GM18517 (cell line): Measurements from ENCODE around the gene GLRX.
A peak's percentile ranks its signal among the peaks of the same experiment; 100 is the strongest.

Experiments used
- ATAC-seq: cut with Tn5 transposase; IDR thresholded peaks from one replicate; pipeline ENCODE4 v1.9.1; 2021; ENCODE audit warnings: mild to moderate bottlenecking, moderate library complexity; ENCODE audit not compliant: unreplicated experiment

The GLRX gene, protein sequence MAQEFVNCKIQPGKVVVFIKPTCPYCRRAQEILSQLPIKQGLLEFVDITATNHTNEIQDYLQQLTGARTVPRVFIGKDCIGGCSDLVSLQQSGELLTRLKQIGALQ

DNA sequence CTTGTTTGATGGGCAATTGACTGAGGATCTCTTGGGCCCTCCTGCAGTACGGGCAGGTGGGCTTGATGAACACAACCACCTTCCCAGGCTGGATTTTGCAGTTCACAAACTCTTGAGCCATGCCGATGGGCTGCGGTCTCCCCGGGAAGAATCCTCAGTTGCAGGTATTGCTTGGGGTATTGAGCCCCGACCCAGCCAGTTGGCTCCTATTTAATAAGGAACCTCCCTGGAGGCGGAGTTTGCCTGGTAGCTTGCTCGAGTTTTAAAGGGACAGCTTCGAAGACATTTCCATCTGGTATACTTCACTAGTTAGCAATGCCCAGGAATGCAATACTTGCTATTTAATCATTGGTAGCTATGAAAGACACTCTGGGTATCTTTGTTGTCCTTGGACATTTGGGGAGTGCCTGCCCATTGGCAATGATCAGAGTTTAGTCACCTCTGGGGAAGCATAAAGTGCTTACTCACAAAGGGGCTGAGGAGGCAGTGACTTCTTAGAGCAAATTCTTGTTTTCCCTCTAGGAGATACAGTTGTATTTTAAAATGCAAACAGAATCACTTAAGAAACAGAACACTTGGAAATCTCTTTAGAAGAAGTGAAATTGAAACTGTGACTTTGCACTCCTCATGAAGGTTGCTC, at the start of gene GLRX:
GLRX (minus strand) TSS at position 185 of the 640 bp plus-strand sequence; CDS start at position 121, 64 bp downstream.
- ATAC-seq: peak; percentile 51

DNA sequence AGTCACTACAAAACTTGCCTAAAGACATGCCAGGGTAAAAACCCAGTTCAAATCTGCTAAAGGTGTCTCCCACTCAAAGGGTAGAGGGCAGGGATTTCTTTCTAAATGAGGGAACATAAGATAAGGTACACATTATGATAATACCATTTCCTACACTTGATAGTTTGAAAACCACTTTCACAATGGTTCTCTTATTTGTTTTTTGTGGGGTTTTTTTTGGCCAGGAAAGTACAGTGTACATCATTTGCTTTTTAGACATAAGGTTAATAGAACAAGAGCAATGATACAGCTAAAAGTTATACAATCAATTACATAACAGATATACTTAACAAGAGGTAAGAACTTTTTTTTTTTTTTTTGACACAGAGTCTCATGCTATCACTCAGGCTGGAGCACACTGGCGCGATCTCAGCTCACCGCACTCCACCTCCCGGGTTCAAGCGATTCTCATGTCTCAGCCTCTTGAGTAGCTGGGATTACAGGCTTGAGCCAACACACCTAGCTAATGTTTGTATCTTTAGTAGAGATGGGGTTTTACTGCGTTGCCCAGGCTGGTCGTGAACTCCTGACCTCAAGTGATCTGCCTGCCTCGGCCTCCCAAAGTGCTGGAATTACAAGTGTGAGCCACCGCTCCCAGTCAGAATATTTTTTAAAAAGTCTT, 48.8 kb upstream of the GLRX start:
- no peak for ATAC-seq

DNA sequence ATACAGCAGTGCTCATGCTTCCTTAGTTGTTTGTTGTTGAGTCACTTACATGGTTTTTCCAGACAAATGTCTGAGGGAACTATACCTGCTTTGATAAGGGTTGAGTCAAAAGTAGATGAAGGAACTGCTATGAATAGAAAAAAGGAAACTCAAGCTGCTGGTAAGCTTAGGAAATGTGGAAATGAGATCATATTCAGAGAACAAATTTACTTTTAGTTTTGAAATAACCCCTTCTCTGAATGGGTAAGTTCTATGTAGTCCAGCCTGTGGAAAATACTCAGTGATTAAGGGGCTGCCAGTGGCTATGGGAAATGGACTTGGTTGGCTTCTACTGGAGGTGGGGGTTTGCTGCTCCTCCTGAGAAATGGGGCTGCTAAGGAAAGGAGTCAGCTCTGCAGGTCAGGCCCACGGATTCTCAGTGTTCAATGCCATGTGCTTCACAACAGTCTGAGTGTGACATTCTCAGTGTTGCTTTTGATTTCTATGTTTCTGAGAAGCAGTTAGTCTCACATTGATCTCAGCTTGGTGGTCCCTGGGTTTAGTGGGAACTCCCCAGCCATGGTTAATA, 47.7 kb upstream of the GLRX start:
- ATAC-seq: peak; percentile 53

DNA sequence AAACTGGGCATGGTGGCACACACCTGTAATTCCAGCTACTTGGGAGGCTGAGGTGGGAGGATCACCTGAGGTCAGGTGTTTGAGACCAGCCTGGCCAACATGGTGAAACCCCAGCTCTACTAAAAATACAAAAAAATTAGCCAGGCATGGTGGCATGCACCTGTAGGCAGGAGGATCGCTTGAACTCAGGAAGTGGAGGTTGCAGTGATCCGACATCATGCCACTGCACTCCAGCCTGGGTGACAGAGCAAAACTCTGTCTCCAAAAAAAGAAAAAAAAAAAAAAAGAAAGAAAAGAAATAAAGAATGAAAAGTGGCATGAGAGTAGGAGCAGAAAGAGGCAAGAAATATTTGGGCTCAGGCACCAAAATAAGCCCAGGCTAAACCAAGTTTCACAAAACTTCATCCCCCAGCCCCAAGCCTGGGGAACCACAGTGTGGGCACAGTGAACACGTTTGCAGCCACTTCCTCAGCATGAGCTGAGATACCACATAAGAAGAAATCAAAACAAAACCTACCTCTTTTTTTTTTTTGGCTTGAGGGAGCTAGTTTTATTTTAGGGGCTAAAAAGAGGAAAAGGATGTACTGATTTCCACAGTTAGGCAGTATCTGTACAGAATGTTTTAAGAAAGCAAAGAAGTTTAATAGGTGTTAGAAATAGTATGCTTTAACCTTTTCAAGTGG, 46.8 kb upstream of the GLRX start:
- peak; percentile 55 for ATAC-seq

DNA sequence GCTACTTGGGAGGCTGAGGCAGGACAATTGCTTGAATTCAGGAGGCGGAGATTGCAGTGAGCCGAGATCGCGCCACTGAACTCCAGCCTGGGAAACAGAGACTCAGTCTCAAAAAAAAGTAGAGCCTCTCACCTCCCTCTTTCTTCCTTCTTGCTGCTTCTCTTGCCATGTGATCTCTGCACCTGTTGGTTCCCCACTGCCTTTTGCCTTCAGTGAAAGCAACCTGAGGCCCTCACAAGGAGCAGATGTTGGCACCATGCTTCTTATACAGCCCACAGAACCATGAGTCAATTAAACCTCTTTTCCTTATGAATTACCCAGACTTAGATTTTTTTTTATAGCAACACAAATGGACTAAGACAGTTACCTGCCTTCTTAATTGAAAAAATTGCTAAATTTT, 45.6 kb upstream of the GLRX start:
- ATAC-seq: no peak

DNA sequence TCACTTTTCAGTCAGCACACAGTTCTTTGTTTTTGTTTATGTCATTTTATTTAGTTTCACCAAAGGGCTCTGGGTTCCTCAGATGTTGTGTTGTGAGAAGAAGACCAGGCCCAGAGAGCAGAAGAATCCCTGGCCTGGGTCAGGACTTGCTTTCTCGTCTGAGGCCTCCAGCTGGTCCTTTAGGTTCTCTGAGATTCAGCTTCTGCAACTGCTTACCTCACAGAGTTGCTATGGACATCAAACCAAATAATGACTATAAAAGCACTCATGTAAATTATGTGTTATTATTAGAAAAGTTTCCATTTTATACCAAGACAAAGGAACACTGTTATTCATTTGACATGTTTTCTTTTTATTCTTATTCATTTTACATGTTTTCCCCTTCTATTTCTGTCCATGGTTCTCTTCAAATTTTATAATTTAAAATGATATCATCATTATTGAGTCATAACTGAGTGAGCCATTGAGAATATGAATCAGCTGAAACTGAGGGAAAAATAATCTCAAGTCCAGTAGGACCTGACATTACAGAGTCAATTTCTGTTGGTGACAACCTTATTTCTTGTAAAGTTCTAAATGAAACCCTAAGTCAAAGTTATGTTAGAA, 44.0 kb upstream of the GLRX start:
- ATAC-seq: no peak

DNA sequence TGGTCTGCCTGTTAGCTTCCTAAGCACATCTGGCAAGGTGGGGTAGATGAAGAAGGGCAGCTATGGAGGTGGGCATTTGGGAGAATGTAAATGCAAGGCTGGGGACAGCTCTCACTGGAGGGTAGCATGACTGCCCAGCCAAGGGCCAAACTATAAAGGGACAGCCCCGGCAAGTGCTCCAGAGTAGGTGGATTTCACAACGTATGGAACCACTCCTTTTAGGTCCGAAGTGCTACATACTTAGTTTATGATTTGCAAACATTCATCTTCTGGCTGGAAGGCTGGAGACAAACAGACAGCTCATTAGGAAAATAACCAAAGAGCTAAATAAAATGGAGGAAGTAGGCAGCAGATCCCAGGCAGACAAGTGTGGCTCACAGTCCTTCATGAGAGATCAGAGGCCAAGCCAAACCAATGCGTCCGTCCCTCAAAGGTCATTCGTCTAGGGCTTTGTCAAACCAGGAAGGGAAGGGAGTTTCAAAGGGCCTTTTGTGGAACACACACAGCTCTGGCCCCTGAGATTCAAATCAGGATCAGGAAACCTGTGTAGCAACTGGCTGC, 42.5 kb upstream of the GLRX start:
- no peak for ATAC-seq

DNA sequence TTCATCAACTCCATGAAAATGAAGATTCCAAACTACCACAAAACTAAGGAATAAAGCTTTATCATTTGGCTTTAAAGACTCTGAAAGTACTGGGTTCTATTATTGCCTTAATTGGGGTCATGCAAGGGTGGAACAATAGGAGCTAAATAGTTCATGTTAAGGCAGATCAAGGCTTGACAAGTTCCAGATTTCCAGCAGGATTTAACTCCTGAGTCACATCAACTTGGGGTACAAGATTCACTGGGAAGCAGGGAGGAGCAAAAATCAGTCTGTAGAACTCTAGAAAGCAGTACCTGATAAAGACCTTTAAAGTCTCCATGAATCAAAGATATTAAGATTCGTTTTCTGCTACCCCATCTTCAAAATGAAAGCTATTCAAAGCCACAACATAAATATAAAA, 41.9 kb upstream of the GLRX start:
- ATAC-seq: no peak

DNA sequence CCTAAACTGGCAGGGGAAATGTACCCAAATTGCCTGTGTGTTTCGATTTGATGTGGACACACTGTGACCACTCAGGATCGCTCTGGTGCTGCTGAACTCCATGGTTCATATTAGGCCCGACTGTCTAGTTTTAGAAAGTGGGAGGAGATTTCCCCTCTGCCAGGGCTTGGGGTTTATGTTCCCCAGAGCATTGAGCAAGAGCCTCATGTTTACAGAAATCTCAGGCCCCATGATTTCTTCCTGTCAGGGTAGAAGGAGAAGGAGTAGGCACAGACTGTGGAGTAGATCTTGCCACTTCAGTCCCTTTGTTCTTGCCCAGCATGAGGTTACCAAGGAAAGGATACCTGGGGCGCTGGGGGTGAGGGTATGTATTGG, 40.8 kb upstream of the GLRX start:
- ATAC-seq: no peak

DNA sequence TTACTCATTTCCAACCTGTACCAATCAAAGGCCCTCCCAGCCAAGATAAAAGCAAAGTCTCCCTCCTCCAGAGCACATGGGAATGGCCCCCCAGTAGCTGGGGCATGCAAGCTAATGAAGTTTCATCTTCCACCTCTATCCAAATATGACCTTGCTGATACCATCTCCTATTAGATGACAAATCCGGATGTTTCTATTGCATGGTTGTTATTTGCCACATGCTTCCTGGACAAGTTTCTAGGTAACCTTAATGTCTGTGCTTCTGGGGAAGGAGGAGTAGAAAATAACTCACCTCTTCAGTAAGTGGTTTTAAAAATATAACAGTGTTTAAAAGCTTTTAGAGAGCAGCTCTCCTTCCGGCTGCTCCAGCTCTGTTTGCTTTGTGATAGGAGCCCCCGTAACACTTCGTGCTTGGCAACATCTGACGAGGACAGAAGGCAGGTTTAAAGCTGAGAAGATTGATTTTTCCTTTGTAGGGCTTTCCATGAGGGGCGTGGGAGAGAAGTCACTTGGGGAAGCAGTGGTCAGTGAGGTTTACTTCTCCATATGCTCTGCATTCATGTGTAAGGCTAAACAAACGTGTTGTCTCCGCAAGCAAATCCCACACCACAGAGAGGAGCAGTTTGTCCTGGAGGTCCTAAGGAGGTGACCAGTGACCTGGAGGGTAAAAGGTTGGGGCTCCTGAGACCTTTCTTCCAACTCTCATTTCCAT, 40.3 kb upstream of the GLRX start:
- ATAC-seq: no peak

DNA sequence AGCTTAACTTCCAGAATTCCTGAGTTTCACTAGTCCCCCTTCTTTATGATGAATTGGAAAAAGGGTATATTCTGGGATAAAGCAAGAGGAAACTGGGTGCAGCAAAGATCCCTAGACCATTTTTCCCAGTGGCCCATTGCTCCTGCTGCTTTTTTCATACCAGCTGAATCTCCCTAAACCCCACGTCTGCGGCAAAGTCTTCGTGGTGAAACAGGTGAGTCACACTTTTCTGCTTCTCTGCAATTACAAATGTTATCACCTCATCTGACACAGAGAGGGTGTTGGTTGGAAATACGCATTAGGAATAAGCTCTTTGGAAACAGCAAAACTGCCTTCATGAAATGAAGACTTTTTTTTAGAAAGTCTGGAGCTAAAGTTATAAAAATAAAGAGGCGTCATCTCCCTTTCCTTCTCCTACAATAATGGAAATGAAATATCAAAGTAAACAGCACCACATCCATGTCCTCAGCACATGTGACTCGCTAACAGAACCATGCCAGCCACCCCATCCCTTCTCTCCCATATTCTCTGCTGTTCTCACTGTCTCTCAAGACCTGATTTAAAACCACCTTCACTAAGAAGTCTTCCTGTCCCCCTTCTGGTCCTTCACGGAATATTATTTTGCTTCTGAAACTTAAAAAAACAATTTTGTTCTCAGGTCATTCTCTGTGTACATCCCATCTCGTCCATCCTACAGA, 39.5 kb upstream of the GLRX start:
- ATAC-seq: no peak

DNA sequence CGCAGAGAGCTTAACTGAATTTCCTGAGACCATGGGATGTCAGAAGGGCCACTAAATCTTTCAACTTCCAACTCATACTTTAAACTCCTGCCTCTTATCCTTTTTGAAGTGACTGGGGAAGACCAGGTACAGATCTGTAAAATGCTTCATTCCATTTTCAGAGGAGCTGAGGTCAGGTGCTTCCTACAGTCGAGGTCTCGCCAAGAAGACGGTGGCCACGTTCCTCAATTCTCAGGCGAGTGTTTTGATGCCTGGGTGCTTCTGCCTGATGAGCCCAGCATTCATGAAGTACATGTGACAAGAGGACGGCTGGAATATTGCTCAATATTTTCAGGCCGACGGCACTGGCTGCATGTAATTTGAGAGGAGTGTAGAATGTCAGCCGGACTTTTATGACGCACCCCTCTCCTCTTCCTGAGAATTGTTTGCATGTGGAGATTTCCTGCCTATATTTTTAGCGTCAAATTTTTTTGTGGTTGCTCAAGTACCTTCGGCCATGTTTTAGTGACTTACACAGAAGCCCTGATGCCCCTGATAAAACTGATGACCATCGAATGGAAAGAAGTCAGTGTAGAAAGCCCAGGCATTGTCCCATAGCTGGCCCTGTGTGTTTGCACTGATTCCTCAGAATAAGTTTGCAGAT, 38.8 kb upstream of the GLRX start:
- ATAC-seq: no peak

DNA sequence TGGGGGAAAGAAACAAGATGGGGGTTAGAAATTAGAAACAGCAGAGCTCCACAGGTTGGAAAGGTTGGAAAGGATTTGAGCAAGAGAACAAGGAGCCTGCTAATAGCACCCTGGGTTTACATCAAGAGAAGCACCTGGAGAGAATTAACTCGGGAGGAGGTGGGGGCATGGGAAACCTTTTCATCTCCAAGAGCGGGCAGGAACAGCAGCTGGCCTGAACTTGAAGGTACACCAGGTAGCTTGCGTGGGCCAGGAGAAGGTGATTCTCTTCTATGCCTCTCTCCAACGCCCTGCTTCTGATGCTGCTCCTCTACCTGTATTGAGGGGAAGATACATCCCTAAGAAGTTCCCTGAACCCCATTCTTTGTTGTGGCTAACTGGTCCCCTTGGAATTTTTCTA, 37.1 kb upstream of the GLRX start:
- ATAC-seq: no peak

DNA sequence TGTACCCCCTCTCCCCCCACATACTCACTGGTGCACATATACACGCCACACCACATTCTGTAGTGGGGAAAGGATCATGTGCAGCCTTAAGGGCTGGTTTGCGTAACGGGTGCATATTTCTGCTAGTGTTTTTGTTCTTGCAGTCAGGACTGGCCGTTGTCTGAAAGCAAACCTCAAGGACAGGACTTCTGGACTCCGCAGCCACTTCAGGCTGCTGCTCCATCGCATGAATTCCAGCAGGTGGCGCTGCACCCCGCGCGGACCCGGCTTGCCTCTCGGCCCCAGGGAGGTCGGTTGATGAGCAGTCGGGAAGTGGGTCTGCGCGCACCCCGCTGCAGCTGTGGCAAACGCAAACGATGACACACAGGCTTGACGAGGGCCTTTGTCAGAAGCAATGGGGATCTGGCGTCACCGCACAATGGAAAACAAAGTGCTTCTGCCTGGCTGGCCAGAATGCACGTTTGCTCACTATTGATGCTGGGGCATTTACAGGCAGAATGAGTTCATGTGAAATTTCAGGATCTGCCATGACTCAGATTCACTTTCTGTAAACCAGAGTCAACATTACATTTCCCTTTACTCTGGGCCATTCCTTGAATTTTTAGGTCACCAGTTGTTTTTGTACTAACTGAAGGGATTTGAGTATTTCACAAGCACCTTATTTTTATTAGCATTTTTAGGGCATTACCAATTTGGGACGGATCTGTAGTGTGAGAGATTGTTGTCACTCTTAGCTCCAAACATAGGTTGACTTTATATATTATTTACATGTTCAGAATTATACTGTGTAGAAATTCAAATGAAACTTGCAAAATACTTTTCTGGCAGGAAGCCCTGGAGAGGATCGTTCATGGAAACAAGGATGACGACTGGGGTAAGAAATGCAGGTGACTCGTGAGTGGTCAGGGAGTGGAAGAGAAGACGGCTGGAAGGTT, 36.4 kb upstream of the GLRX start:
- peak; percentile 87 for ATAC-seq

DNA sequence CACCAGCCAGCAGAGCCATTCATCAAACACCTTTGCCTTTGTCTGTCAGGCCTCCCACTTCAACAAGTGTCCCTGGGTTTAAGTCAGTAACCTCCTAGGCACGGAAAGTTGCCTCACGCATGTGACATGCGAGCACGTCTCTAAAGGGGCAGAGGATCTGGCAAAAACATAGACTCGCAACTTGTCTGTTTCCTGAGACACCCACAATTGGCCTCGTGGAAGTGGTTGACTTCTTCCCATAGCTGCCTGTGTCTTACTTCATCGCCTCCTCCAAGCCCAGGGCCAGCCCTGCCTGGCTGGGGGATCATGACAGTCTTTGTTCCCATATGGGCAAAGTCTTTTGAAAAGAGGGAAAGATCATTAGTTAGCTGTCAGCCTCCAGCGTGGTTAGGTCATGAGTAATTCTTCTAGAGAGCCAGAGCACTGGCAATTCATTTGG, 35.5 kb upstream of the GLRX start:
- ATAC-seq: no peak

DNA sequence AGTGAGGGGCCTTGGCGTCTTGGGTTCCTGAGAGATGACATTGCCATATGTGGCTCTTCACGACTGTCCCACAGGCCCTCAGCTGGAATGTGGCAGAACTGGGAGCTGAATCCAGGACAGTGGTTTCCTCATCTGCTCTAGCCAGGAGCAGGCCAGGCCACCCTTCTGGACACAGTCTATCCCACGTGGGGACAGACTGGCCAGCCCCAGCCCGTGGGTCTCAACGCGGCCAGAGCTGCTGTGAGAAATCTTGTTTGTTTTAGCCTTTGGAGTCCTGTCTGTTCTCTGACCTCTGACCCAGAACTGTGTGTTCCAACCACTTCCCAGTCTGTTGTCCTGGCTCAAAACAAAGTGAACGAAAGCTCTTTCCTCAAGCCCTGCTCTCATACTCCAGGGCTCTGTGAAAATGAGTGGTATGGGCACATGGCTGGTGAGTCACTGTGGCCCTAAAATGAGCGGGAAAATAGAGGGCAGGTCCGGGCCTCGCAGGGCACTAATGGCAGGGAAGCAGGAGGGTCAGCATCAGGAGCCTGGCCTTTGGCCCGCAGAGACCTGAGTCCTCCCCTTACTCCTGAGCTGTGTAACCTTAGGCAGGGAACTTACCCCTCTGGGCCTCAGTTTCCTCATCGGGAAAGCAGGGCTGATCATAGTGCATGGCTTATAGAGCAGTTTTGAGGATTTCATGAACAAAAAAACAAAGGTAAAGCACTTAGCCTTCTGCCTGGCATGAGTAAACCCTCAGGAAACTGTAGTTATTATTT, 34.8 kb upstream of the GLRX start:
- ATAC-seq: no peak

DNA sequence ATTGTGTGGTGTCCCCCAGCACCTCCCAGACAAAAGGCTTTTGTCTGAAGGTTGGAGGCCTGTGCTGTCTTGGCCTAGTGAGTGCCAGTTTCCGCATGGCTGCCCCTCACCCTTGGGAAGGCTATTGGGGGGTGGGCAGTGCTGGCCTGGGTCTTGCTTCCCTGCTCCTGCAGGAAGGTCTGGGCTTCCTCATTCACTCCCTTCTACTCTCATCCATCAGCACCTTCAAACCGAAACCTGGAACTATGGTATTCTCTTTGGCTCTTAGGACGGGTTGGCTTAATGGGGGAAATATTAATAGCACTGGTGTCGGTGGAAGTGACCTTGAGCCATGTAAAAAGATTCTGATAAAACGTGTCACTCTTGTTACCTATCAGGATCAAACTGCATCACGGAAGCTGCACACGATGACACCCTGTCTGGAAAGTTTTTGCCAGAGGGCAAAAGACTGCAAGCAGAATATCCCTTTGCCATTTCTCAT, 34.0 kb upstream of the GLRX start:
- ATAC-seq: no peak
